ENCODE measurements around the gene ENSA.

- no peak for TF ChIP-seq CTCF (IDR thresholded peaks at IDR 0.05)
- no peak for TF ChIP-seq POLR2A (IDR thresholded peaks at IDR 0.05)
These were observed 33.1 kb downstream of the ENSA start for GRCh38 chr1:150596095-150596892.

Measured in prostate gland (tissue), 2 donors.